ENCODE results near the gene ZNF174.

The ZNF174 gene

DNA sequence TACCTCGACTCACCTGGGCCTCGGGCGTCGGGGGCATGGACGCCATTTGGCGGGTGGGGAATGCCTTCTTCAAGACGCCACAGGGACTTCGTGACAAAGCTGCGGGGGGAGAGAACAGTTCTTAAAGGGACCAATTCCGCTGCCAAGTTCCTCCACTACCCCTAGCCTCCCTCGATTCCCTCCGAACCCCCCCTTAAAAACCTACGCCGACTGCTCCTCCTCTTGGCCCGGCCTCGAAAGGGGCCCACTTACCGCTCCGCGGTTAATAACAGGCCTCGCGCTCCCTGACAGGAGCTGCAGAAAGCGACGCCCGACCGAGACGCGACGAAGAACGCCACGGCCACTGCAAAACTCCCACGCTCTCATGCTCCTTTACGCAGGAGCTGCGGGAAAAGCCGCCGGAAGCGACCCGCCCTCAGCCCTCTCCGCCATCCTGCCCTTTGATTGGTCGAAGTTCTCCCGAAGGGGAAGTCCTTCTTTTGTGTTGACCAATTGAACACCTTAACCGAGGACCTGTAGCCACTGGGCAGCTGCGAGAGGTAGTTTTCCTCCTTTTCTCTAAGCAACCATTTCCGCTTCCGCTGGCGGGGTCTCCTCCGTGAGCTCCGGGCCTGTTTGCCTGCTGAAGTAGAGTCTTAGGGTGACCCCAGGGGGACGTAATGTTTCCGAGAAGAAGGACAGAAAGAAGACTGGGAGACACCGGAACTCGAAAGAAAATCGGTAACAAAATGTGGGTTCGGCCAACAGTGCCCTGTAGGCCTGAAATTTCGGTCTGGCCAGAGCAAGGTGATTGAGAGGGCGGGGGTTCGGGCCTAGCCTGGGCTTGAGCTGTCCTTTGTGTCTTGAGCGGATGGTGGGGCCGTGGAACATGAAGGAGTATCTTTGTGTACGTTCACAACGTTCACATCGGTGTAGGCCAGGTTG is 42.4 kb downstream of the ZNF174 start, which contains the start of the genes NAA60 and ZNF597:
TSS of gene NAA60 (plus strand) at position 573 of the 924 bp plus-strand sequence. CDS start 32,548 bp downstream, outside the sequence.
TSS of gene ZNF597 (minus strand) at position 397 of the 924 bp plus-strand sequence. CDS start at position 46, 351 bp downstream.
- in situ Hi-C loops (cut with MboI; ENCODE audit: low sequenced_read_pairs): no loop called here

GRCh38 chr16:3444032-3444388 is 43.0 kb downstream of the ZNF174 start:
- in situ Hi-C loops (cut with MboI; ENCODE audit: low sequenced_read_pairs): no loop called here

DNA sequence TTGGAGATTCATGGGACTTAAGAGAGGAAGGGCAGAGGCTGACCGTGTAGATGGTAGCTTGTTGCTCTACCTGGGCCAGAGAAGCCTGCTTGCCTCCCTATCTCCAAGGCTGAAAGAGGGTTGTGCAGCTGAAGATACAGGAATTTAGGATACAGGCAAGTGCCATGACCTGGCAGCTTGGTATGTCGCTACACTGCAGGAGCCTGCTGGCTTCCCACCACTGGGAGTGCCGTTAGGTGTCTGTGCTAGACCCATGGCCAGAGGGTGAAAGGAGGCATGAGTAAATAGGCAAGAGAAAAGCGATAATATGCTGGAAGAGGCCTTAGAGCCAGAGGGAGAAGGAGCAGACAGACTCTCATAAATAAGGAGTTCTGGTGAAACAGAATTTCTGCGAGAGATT is 53.1 kb downstream of the ZNF174 start:
- in situ Hi-C loops (cut with MboI; ENCODE audit: low sequenced_read_pairs): no loop called here

GRCh38 chr16:3454631-3455147 is 53.7 kb downstream of the ZNF174 start:
- in situ Hi-C loops (cut with MboI; ENCODE audit: low sequenced_read_pairs): no loop called here

DNA sequence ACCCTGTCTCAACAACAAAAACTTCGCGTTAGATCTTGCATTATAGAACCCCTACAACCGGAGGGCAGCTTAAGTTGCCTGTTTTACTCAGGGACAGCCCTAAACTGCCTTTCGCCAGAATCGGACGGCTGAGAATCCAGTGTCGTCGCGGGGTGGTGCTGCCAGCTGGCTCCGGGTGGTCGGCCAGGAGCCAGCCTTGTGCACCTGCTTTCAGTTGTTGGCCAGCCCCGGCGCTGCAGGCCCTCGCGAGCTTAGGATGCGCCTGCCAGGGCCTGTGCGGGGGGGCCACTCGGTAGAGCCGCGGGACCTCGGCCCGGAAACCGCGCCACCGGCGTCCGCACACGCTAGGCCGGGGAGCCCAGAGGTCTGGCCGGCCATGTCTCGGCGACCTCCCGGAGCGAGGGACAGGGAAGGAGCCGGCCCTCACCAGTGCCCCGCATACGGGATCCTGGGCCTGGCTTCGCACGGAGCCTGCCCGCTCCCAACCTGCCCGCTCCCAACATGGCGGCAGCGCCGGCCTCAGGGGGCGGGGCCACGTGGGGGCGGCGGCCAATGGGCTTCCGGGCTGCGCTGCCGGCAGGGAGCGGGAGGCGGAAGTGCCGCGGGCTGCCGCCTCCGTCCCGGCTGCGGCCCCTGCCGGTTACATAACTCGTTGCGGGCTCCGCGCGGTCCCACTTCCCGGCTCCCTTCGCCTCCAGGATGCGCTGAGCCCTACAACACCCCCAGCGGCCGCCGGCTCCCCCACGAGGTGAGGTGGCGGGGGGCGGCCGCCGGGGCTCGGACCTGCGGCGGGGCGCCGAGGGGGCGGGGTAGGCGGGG is 56.6 kb downstream of the ZNF174 start:
- in situ Hi-C loops (cut with MboI; ENCODE audit: low sequenced_read_pairs): no loop called here

DNA sequence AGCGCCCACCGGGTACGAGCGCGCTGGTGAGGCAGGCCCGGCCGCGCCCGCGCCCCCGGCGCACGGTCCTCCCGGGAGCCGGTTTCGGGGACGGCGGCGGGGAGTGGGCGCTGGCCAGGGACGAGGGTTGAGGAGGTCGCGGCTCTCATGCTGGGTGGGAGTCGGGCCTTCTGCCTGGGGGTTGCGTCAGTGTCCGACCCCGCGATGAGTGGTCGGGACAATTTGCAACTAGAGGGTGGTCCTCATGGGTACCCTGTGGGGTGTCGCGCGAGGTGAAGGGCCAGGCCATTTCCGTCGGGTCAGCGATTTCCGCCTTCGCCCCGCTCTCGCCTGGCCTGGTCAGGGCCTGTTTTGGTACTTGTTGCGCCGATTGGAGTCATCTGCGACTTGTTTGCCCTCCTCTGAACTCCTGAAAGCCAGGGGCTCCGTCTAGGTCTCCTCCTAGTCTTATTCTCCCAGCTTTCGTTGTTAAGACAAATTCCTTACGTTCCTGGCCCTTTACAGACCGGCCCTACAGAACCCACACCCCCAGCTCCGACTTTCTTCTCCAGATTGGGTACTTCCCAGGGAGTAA is 57.4 kb downstream of the ZNF174 start:
- in situ Hi-C loops (cut with MboI; ENCODE audit: low sequenced_read_pairs): no loop called here

DNA sequence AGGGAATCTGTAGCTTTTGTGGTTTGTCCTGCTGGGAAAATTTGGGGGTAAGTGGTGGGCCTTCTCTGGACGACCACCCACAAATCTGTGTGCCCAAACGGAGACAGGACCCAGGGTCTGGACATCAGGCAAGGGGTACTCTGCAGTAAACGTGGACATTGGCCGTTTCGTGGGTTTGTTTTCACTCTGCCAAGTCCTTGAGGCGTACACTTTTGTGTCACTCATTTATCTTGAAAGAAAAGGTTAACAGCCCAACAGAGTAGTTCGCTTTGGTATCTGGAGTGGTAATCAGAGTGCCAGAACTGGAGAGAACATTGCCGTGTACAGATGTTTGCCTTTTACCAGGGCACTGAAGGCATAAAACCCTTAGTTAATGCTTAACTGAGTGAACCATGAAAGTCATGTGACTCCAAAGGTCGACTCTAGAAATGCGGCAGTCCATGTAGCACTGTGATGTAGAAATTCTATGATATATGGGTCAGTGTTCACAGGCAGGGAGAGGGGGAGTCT is 57.9 kb downstream of the ZNF174 start:
- in situ Hi-C loops (cut with MboI; ENCODE audit: low sequenced_read_pairs): no loop called here
